Uterus (tissue), 2 donors: ENCODE data around the gene NEGR1.

Experiments
- POLR2A ChIP-seq, 2 donors: fragments of 450-650 bp; IDR thresholded peaks; one replicate each; pipeline ENCODE4 v1.6.1; 2016; ENCODE audit warnings: antibody characterized with exemption in 2 of 2, mild to moderate bottlenecking in 1 of 2, moderate library complexity in 1 of 2
- TF ChIP-seq, protein P1 (sequence below), 4 experiments: fragments of 200-600 bp in 2 of 4; fragments of 450-650 bp in 2 of 4; sonication (generic) in 2 of 4; IDR thresholded peaks; one replicate each; pipeline ENCODE4 v1.5.1; 2016 to 2019; ENCODE audit warnings: antibody characterized with exemption in 4 of 4, mild to moderate bottlenecking in 2 of 4, moderate library complexity in 1 of 4

DNA sequence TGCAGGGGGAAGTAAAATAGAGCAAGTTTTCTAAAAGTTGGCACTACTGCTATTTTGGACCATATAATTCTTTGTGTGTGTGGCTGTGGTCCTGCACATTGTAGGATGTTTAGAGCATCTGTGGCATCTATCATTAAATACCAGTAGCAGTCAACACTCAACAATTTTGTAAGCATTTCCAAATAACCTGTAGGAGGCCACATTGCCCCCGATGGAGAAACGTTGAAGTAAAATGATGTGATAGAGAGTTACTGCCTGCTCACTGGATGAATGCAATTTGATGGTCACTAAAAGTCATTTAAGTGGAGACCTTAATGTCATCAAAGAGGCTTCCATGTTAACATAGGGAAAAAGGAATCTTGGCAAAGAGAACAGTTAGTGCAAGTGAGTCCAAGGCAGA is 560.8 kb downstream of the NEGR1 start:
- TF ChIP-seq, protein P1, sequence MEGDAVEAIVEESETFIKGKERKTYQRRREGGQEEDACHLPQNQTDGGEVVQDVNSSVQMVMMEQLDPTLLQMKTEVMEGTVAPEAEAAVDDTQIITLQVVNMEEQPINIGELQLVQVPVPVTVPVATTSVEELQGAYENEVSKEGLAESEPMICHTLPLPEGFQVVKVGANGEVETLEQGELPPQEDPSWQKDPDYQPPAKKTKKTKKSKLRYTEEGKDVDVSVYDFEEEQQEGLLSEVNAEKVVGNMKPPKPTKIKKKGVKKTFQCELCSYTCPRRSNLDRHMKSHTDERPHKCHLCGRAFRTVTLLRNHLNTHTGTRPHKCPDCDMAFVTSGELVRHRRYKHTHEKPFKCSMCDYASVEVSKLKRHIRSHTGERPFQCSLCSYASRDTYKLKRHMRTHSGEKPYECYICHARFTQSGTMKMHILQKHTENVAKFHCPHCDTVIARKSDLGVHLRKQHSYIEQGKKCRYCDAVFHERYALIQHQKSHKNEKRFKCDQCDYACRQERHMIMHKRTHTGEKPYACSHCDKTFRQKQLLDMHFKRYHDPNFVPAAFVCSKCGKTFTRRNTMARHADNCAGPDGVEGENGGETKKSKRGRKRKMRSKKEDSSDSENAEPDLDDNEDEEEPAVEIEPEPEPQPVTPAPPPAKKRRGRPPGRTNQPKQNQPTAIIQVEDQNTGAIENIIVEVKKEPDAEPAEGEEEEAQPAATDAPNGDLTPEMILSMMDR (IDR thresholded peaks at IDR 0.05): no peak
- TF ChIP-seq POLR2A (IDR thresholded peaks at IDR 0.05): no peak
